ENCODE data around the gene OR51G2.

OR51G2 gene

DNA sequence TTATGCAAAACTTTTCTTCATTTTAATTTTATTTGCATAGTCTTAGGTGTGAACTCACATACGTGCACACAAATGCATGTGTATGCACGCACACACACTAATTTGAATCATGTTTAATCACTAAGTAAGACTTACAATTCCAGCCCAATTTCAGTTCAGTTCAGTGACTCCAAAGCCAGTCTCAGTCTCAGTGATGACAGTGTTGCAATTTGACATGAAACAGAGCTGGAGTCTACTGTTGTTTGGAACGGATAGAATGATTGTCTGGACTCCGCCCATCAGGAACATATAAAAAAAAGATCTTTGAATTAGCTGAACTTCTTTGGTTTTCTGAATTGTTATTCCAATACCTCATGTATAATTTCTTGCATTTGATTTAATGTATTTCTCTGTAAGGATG is 55.3 kb downstream of the OR51G2 start:
- no peak for DNase-seq (ENCODE audit: low read depth)
